Cardiac septum (tissue), 1 donor: ENCODE results near the gene MAP3K2. TPM values are rescaled to one million over a fixed set of nuclear protein-coding genes. Genes with fewer than 3 reads are reported as not detected.

Experiments
- DNase-seq: peaks from one replicate; pipeline ENCODE4 v3.0.0-alpha.2; 2020; ENCODE audit warnings: low spot score
- intact Hi-C: fragments of 100-400 bp; cut with DNase I; formaldehyde crosslinking; loops from one replicate; pipeline ENCODE4 v1.14.0; 2022
- long read RNA-seq: library from polyadenylated mRNA; unstranded; transcript quantifications from one replicate; pipeline ENCODE4 v2.0.0, GENCODE V29; 2021
- total RNA-seq: library from RNA; stranded (reverse); fragmentation: NEBNext Ultra II Directional; extraction: Animal tissue kit (Norgen Biotek cat#: 25700); gene quantifications from one replicate; pipeline ENCODE4 v1.2.1, GENCODE V29; 2021
- donor health status: DM: no; HTN: no; CAD: no.

Gene MAP3K2
- 31.6 TPM for total RNA-seq
- long read RNA-seq, partial matches to known transcripts: 4 of 39 reads
- long read RNA-seq, other reads (novel, unspliced or antisense): 35 of 39 reads

DNA sequence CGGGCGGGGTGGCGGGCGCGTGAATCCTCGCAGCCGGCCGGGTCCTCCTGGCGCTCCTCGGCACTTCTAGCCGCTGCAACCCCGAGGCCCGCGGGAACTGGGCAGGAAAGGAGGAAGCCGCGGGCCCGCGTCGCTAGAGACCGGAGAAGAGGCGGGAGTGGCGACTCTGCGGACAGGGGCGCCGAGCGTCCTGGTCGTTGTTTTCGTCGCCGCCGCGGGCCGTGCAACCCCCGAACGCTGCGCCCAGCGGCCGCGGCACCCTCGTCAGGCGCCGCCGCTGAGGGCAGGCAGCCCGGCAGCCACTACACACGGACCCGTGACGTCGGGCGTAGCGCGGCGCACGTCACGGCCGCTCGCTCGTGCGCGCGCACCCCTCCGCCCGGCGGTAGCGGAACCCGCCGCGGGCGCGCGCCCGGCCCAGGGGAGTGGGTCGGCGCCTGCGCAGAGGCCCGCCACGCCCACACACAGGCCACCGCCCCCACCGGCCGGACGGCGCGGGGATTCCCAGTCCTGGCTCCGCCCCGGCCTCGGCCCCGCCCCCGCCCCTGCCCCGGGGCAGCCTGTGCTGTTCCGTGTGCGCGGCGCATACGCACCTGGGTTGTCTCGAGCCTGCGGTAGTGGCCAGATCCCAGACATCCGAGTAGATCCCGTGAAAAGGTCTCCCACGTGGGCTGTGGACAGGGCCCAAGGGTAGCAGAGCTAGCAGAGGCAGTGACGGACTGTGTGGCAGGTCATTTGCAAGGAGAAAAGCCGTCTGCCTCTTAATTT lies at the start of gene MAP3K2:
MAP3K2 (minus strand) TSS at position 321 of the 768 bp plus-strand sequence. CDS start 44,846 bp downstream, outside the sequence.
- intact Hi-C loops: loop anchor here (2.0 kb wide), 1 partner anchor 21 kb away; no protein-coding TSS in a partner anchor
- DNase-seq: peak; percentile 97

DNA sequence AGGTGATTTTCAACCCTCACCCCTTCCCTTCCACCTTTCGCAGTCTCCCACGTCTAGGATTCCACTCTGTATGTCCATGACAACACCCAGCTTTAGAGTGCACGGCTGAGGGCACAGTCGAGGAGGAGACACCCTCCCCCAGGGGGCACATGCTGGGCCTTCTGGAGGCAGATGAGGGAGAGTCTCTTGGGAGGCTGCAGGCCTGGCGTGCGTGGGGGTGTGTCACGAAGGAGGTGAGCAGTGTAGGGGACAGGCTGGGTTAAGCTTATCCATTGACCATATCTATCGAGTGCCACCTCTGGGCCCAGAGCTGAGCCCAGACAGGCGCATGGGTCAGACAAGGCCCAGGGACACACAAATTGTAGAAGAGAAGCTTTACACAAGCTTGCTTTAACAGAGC lies 49.3 kb upstream of the MAP3K2 start:
- intact Hi-C loops: no loop called here
- DNase-seq: no peak

DNA sequence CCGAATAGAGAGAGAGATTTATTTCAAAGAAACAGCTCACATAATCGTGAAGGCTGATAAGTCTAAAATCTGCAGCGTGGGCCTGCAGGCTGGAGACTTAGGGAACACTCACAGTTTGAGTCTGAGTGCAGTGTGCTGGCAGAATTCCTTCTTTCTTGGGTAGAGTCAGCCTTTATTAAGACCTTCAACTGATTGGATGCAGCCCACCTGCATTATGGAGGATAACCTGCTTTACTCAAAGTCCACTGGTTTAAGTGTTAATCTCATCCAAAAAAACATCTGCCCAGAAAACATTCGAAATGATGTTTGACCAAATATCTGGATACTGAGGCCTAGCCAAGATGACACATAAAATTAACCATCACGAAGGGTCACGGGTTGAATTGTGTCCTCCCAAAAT lies 46.7 kb upstream of the MAP3K2 start:
- no peak for DNase-seq
- intact Hi-C loops: no loop called here

DNA sequence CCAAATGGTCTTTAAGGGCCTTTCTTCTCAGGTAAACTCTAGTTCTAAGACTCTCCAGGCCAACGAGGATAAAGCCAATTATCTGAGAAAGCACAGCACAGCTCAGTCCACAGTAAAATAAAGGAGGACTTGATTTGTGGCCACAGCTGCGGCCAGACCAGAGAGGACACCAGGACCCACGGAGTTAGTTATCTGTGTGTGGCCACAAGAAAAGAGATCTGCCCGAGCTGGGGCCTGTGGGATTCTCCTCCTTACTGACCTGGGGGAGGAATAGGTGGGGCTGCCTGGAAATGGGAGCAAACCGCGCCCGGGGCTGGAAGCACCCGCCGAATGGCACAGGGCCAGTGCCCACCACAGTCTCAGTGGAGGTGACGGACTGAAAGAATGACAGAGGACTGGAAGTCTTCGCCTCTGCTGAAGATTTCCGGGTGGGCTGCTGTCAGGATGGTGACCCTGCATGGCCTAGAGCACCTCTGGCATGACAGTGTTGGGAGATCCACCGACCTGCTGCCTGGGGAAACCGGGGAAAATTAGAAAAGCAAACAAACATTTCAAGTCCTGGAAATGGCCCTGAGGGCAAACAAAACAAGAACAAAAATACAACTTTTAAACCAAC lies 43.7 kb upstream of the MAP3K2 start:
- intact Hi-C loops: no loop called here
- no peak for DNase-seq

GRCh38 chr2:127429844-127430425 lies 42.2 kb upstream of the MAP3K2 start:
- intact Hi-C loops: no loop called here
- DNase-seq: no peak

GRCh38 chr2:127429291-127429690 lies 41.5 kb upstream of the MAP3K2 start:
- intact Hi-C loops: no loop called here
- no peak for DNase-seq

DNA sequence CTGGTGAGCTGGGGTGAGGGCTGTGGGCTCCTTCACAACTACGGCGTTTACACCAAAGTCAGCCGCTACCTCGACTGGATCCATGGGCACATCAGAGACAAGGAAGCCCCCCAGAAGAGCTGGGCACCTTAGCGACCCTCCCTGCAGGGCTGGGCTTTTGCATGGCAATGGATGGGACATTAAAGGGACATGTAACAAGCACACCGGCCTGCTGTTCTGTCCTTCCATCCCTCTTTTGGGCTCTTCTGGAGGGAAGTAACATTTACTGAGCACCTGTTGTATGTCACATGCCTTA lies 41.0 kb upstream of the MAP3K2 start:
- DNase-seq: no peak
- intact Hi-C loops: no loop called here

GRCh38 chr2:127428057-127428814 lies 40.5 kb upstream of the MAP3K2 start:
- DNase-seq: no peak
- intact Hi-C loops: no loop called here

DNA sequence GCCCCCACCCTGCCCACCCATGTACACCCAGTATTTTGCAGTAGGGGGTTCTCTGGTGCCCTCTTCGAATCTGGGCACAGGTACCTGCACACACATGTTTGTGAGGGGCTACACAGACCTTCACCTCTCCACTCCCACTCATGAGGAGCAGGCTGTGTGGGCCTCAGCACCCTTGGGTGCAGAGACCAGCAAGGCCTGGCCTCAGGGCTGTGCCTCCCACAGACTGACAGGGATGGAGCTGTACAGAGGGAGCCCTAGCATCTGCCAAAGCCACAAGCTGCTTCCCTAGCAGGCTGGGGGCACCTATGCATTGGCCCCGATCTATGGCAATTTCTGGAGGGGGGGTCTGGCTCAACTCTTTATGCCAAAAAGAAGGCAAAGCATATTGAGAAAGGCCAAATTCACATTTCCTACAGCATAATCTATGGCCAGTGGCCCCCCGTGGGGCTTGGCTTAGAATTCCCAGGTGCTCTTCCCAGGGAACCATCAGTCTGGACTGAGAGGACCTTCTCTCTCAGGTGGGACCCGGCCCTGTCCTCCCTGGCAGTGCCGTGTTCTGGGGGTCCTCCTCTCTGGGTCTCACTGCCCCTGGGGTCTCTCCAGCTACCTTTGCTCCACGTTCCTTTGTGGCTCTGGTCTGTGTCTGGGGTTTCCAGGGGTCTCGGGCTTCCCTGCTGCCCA lies 39.7 kb upstream of the MAP3K2 start:
- DNase-seq: no peak
- intact Hi-C loops: no loop called here

GRCh38 chr2:127426501-127427354 lies 39.0 kb upstream of the MAP3K2 start:
- DNase-seq: peak; percentile 69
- intact Hi-C loops: no loop called here

GRCh38 chr2:127425540-127426490 lies 38.0 kb upstream of the MAP3K2 start:
- intact Hi-C loops: no loop called here
- no peak for DNase-seq

DNA sequence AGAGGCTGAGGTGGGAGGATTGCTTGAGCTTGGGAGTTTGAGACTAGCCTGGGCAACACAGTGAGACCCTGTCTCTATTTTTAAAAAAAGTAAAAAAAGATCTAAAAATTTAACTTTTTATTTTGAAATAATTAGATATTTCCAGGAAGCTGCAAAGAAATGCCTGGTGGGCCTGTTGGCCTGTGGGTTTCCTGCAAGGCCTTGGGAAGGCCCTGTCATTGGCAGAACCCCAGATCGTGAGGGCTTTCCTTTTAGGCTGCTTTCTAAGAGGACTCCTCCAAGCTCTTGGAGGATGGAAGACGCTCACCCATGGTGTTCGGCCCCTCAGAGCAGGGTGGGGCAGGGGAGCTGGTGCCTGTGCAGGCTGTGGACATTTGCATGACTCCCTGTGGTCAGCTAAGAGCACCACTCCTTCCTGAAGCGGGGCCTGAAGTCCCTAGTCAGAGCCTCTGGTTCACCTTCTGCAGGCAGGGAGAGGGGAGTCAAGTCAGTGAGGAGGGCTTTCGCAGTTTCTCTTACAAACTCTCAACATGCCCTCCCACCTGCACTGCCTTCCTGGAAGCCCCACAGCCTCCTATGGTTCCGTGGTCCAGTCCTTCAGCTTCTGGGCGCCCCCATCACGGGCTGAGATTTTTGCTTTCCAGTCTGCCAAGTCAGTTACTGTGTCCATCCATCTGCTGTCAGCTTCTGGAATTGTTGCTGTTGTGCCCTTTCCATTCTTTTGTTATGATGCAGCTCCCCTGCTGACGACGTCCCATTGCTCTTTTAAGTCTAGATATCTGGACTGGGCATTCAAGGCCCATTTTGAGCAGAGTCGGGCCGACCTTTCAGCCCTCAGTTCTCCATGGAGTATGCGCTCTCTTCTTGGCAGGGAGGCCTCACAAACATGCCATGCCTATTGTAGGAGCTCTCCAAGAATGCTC lies 37.1 kb upstream of the MAP3K2 start:
- intact Hi-C loops: no loop called here
- DNase-seq: no peak

- intact Hi-C loops: no loop called here
- DNase-seq: no peak
Measured at GRCh38 chr2:127423880-127424279, 36.1 kb upstream of the MAP3K2 start.

DNA sequence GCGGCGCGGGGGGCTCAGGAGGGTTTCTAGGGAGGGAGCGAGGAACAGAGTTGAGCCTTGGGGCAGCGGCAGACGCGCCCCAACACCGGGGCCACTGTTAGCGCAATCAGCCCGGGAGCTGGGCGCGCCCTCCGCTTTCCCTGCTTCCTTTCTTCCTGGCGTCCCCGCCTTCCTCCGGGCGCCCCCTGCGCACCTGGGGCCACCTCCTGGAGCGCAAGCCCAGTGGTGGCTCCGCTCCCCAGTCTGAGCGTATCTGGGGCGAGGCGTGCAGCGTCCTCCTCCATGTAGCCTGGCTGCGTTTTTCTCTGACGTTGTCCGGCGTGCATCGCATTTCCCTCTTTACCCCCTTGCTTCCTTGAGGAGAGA lies 35.7 kb upstream of the MAP3K2 start:
- DNase-seq: no peak
- intact Hi-C loops: no loop called here

GRCh38 chr2:127422559-127423477 lies 35.0 kb upstream of the MAP3K2 start:
- DNase-seq: peak; percentile 80

More at GRCh38 chr2:127422559-127423477, 35.0 kb upstream of the MAP3K2 start:
- intact Hi-C loops: no loop called here
